SU-DHL-6 (cell line): ENCODE data around the gene MTMR3.

Experiments
- H2AFZ ChIP-seq: fragments of 200-600 bp; sonication (generic); 2 replicates; pipeline ENCODE4 v1.6.1; 2014; ENCODE audit warnings: low read depth, mild to moderate bottlenecking, moderate library complexity, mixed read lengths, antibody characterized with exemption, low read length; ENCODE audit not compliant: severe bottlenecking
- H3F3A ChIP-seq: fragments of 200-600 bp; shearing (Covaris generic); 2 replicates; pipeline ENCODE4 v1.6.0; 2016; ENCODE audit warnings: antibody characterized with exemption, mild to moderate bottlenecking; ENCODE audit not compliant: insufficient read depth
- H3K27ac ChIP-seq: fragments of 200-600 bp; sonication (generic); 2 replicates; pipeline ENCODE4 v1.5.1; 2016; ENCODE audit warnings: low read depth, mild to moderate bottlenecking, low read length, moderate library complexity, mixed read lengths
- H3K27me3 ChIP-seq: fragments of 200-600 bp; sonication (generic), shearing (Covaris generic); 2 replicates; pipeline ENCODE4 v1.6.0; 2014; ENCODE audit warnings: mild to moderate bottlenecking, low read length
- H3K36me3 ChIP-seq: fragments of 200-600 bp; sonication (generic); 2 replicates; pipeline ENCODE4 v1.6.1; 2014; ENCODE audit warnings: mild to moderate bottlenecking, low read length, mixed read lengths
- H3K4me2 ChIP-seq: fragments of 300-600, 200-600 bp; shearing (Covaris generic), sonication (generic); 2 replicates; pipeline ENCODE4 v1.6.0; 2014; ENCODE audit warnings: low read length, low read depth, mild to moderate bottlenecking; ENCODE audit not compliant: poor library complexity, severe bottlenecking
- H3K4me3 ChIP-seq: fragments of 200-600 bp; sonication (generic); 2 replicates; pipeline ENCODE4 v1.5.1; 2014; ENCODE audit warnings: antibody characterized with exemption, low read length, mild to moderate bottlenecking, mixed read lengths; ENCODE audit not compliant: insufficient read depth, poor library complexity, severe bottlenecking
- H3K79me2 ChIP-seq: fragments of 200-600 bp; sonication (generic); 2 replicates; pipeline ENCODE4 v1.6.1; 2014; ENCODE audit warnings: mild to moderate bottlenecking, low read length, moderate library complexity; ENCODE audit not compliant: insufficient read depth
- H3K9ac ChIP-seq: fragments of 200-600 bp; sonication (generic); 2 replicates; pipeline ENCODE4 v1.7.0; 2014; ENCODE audit warnings: mild to moderate bottlenecking, low read length
- H3K9me2 ChIP-seq: fragments of 200-600 bp; sonication (generic); replicated peaks from 2 replicates; pipeline ENCODE4 v1.6.1; 2014; ENCODE audit warnings: low read length; ENCODE audit not compliant: insufficient read depth
- H3K9me3 ChIP-seq: fragments of 200-600 bp; sonication (generic); 2 replicates; pipeline ENCODE4 v1.6.1; 2014; ENCODE audit warnings: low read length, mixed read lengths; ENCODE audit not compliant: insufficient read depth
- H4K20me1 ChIP-seq: fragments of 200-600 bp; sonication (generic); 2 replicates; pipeline ENCODE4 v1.6.1; 2014; ENCODE audit warnings: low read depth, mild to moderate bottlenecking, antibody characterized with exemption, low read length, moderate library complexity, mixed read lengths
- CTCF ChIP-seq: fragments of 200-600 bp; sonication (generic); IDR thresholded peaks from one replicate; pipeline ENCODE4 v1.5.1; 2017; ENCODE audit warnings: antibody characterized with exemption, mild to moderate bottlenecking, low read length, moderate library complexity; ENCODE audit not compliant: insufficient read depth, poor library complexity, severe bottlenecking
- EZH2phosphoT487 ChIP-seq: fragments of 200-600 bp; sonication (generic), shearing (Covaris generic); conservative IDR thresholded peaks from 2 replicates; pipeline ENCODE4 v1.6.1; 2018; ENCODE audit warnings: mild to moderate bottlenecking, antibody characterized with exemption, low read length, moderate library complexity, mixed read lengths

The MTMR3 gene

GRCh38 chr22:29917052-29917902 is 34.3 kb downstream of the MTMR3 start:
- no peak overlapping the region for H3K27ac ChIP-seq
- H3K36me3 ChIP-seq = no peaks in the 10 kb centered on the region
- no peak overlapping the region for H2AFZ ChIP-seq
- H3K4me2 ChIP-seq = no peak overlapping the region
- no peaks in the 10 kb centered on the region for H3K79me2 ChIP-seq
- no peaks in the 10 kb centered on the region for H3K27me3 ChIP-seq
- no peak for TF ChIP-seq CTCF
- no peak for TF ChIP-seq EZH2phosphoT487
- H3K9ac ChIP-seq = no peak overlapping the region
- no peaks in the 10 kb centered on the region for H3K9me2 ChIP-seq
- H3F3A ChIP-seq = 0 out of 2 replicates have a peak, but pooled peaks cover 3% of the 10 kb centered on the region
- no peak overlapping the region for H3K4me3 ChIP-seq
- 0 out of 2 replicates have a peak, but pooled peaks cover 5% of the 10 kb centered on the region for H4K20me1 ChIP-seq
- H3K9me3 ChIP-seq = no peaks in the 10 kb centered on the region

- Histone ChIP-seq H3K9me3 (0 out of 2 replicates have a peak, but pooled peaks cover 4% of the 10 kb centered on the region), H3K9ac (no peak overlapping the region), H3K27ac (no peak overlapping the region), H3K4me2 (no peak overlapping the region), H3K4me3 (no peak overlapping the region), H3K27me3 (no peaks in the 10 kb centered on the region), H3K9me2 (no peaks in the 10 kb centered on the region), H3F3A (no peaks in the 10 kb centered on the region), H3K36me3 (no peaks in the 10 kb centered on the region), H2AFZ (no peak overlapping the region), H3K79me2 (no peaks in the 10 kb centered on the region; the same call in 1 of the 2 replicates), H4K20me1 (peaks cover 8% of the 10 kb centered on the region; the same call in 1 of the 2 replicates)
- TF ChIP-seq EZH2phosphoT487 (no peak), CTCF (no peak)
Measured at GRCh38 chr22:29925402-29925801, 42.4 kb downstream of the MTMR3 start.

- TF ChIP-seq EZH2phosphoT487 (no peak), CTCF (no peak)
- H3K79me2 ChIP-seq = no peaks in the 10 kb centered on the region; the same call in 1 of the 2 replicates
- H3K4me3 ChIP-seq = no peak overlapping the region
- no peaks in the 10 kb centered on the region for H3K36me3 ChIP-seq
- H2AFZ ChIP-seq = no peak overlapping the region
- no peak overlapping the region for H3K9ac ChIP-seq
- H3K27ac ChIP-seq = no peak overlapping the region
- no peak overlapping the region for H3K4me2 ChIP-seq
- no peaks in the 10 kb centered on the region for H3K27me3 ChIP-seq
- no peaks in the 10 kb centered on the region for H3K9me2 ChIP-seq
- peaks cover 8% of the 10 kb centered on the region; the same call in 1 of the 2 replicates for H4K20me1 ChIP-seq
- 0 out of 2 replicates have a peak, but pooled peaks cover 4% of the 10 kb centered on the region for H3K9me3 ChIP-seq
- H3F3A ChIP-seq = no peaks in the 10 kb centered on the region
Measured at GRCh38 chr22:29926057-29926456, 43.1 kb downstream of the MTMR3 start.
